ENCODE data around the gene MAT2B. TPM values are rescaled to one million over a fixed set of nuclear protein-coding genes. Genes with fewer than 3 reads are reported as not detected.

Gene MAT2B
- total RNA-seq, 2 experiments from 2014 or later: 98.7 to 101 TPM

DNA sequence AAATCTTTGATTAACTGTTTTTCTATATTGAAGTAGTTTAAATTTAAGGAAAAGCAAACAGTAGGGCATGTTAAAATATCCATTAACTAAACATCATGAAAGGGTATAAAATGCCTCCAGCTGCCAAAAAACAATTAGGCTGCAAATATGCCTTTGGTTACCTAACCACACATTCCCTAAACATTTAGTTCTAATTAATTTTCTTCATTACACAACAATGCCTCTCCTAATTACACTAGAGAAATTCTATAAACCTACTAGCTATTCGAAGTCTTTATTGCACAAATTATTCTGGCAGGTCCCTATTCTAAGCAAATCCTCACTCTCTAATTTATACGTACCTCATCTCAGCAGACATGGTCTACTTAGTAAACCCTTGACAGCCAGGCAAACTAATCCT is 37.4 kb downstream of the MAT2B start:
- peaks cover under 1% of the 10 kb centered on the region for H3K36me3 Mint-ChIP-seq
- ATAC-seq (ENCODE audit: low read depth): no peak
- no peaks in the 10 kb centered on the region for H3K4me1 Mint-ChIP-seq
- no peak overlapping the region for H3K4me3 Mint-ChIP-seq
- POLR2A ChIA-PET: no interaction called here
- peaks cover 6% of the 10 kb centered on the region for H3K27me3 Mint-ChIP-seq
- H3K27ac Mint-ChIP-seq: no peak overlapping the region
- no peak for DNase-seq
- H3K9me3 Mint-ChIP-seq: no peaks in the 10 kb centered on the region

DNA sequence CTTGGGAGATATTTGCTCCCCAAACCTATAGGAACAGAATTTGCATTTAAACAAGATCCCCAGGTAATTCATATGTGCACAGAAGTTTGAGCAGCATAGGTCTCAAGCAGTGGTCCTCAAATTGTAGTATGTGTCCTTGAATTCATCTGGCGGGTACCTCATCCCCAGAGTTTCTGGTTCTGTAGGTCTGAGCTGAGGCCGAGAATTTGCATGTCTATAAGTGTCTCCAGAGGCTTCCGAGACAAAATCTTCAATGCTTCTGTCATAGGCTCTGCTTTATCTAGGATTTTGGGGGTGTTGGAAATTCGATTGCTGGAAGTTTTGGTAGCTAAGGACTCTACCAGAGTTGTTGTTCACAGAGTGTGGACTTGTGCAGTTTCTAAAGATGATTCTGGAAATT is 38.6 kb downstream of the MAT2B start:
- Mint-ChIP-seq H3K36me3 (no peaks in the 10 kb centered on the region), H3K9me3 (no peaks in the 10 kb centered on the region), H3K4me3 (no peak overlapping the region), H3K27ac (no peak overlapping the region), H3K27me3 (peaks cover 6% of the 10 kb centered on the region), H3K4me1 (no peaks in the 10 kb centered on the region)
- POLR2A ChIA-PET: no interaction called here
- ATAC-seq (ENCODE audit: low read depth) (no peak), DNase-seq (no peak)

DNA sequence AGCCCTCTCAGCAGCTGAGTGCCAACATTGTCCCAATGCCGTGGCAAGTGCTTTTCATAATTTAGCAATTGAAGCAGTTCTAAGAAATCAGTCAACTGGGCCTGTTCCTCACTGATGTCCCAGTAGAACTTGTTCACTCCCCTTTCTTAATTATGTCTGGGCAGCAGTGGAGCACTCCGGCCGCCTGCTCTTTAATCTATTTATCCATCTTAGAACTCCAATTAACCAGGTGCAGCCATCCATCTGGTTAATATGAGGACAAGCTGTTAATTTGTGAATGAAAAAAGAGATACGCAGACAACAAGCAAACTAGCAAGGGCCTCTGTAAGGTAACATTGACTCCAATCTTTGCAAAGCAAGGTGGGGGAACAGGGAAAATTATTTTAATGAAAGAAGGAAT is 39.4 kb downstream of the MAT2B start:
- H3K27me3 Mint-ChIP-seq: peaks cover 7% of the 10 kb centered on the region
- no peak overlapping the region for H3K27ac Mint-ChIP-seq
- no peaks in the 10 kb centered on the region for H3K4me1 Mint-ChIP-seq
- ATAC-seq (ENCODE audit: low read depth): no peak
- POLR2A ChIA-PET: no interaction called here
- H3K4me3 Mint-ChIP-seq: no peak overlapping the region
- H3K36me3 Mint-ChIP-seq: no peaks in the 10 kb centered on the region
- DNase-seq: no peak
- H3K9me3 Mint-ChIP-seq: no peaks in the 10 kb centered on the region

DNA sequence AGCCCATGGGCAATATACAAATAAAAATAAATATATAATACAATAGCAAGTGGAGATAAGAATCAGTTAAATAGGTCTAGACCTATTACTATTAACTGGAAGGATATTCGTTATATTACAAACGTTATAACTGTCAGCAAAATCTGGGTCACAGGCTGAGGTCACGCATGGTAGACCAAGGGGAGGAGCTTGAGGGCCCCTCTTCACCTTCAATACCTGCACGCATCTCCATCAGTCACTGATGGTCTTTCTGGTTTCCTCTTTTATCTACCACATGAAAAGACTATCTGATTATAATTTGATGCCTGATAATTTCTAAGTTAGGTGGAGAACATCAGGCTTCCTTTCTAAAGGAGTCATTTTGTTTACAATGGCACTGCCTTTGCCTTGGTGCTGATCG is 43.2 kb downstream of the MAT2B start:
- H3K4me3 Mint-ChIP-seq: no peak overlapping the region
- H3K9me3 Mint-ChIP-seq: no peaks in the 10 kb centered on the region
- ATAC-seq (ENCODE audit: low read depth): no peak
- no peak overlapping the region for H3K27ac Mint-ChIP-seq
- POLR2A ChIA-PET: no interaction called here
- no peaks in the 10 kb centered on the region for H3K36me3 Mint-ChIP-seq
- H3K27me3 Mint-ChIP-seq: peaks cover 19% of the 10 kb centered on the region
- DNase-seq: no peak
- no peaks in the 10 kb centered on the region for H3K4me1 Mint-ChIP-seq

DNA sequence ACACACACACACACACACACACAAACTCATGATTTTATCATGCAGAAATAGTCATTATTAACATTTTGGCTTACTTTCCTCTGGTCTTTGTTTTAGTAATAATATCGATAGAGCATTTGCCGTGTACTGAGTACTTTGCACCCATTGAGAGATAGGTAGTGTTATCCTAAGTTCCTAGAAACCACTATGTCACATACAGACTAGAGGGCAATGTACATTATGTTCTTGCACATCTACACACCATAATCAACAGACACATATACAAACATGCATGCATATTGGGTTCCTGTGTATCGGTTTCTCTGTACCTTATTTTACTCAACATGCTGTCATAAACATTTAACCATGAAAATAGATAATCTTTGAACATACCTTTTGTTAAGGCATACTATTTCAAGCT is 45.7 kb downstream of the MAT2B start:
- no peak for ATAC-seq (ENCODE audit: low read depth)
- POLR2A ChIA-PET: no interaction called here
- no peak for DNase-seq
- H3K4me1 Mint-ChIP-seq: no peaks in the 10 kb centered on the region
- H3K27me3 Mint-ChIP-seq: peaks cover 24% of the 10 kb centered on the region
- no peak overlapping the region for H3K27ac Mint-ChIP-seq
- H3K9me3 Mint-ChIP-seq: no peaks in the 10 kb centered on the region
- H3K36me3 Mint-ChIP-seq: no peaks in the 10 kb centered on the region
- H3K4me3 Mint-ChIP-seq: no peak overlapping the region

DNA sequence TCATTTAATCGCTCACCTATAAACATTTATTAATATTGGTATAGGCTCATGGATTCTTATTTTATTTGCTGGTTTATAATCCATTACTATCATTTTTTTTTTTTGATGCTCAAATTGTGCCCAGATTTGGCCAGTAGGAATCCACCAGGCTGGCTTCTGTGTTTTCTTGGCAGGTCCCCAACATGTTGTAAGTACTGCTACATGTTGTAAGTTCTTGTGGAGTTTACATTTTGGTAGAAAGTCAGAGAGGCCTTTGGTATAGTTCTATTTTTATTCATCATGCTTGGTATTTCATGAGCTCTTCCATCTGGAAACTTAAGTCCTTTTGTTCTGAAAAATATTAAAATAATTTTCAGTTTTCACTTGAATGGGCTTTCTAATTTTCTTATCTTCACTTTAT is 47.1 kb downstream of the MAT2B start:
- ATAC-seq (ENCODE audit: low read depth) (no peak), DNase-seq (no peak)
- Mint-ChIP-seq H3K36me3 (no peaks in the 10 kb centered on the region), H3K4me3 (no peak overlapping the region), H3K4me1 (no peaks in the 10 kb centered on the region), H3K9me3 (no peaks in the 10 kb centered on the region), H3K27ac (no peak overlapping the region), H3K27me3 (peaks cover 27% of the 10 kb centered on the region)
- POLR2A ChIA-PET: no interaction called here

DNA sequence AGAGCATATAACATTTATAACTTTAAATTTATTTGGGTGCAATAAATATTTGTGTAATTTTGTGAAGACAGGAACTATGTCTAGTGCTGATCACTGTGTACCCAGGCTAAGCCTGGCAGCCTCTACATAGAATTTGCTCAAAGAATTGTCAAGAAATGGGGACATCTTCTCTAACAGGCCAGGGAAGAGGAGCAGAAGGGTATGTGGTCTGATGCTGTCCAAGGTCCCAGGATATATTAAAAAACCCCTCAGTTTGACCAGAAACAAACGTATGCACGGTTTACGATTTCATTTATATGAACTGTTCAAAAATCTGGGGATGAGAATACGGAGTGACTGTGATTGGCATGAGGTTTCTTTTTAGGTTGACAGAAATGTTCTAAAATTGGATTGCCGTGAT is 55.9 kb downstream of the MAT2B start:
- peaks cover 4% of the 10 kb centered on the region for H3K4me1 Mint-ChIP-seq
- no peak overlapping the region for H3K4me3 Mint-ChIP-seq
- ATAC-seq (ENCODE audit: low read depth) (no peak), DNase-seq (no peak)
- POLR2A ChIA-PET: no interaction called here
- no peaks in the 10 kb centered on the region for H3K36me3 Mint-ChIP-seq
- H3K9me3 Mint-ChIP-seq: no peaks in the 10 kb centered on the region
- H3K27ac Mint-ChIP-seq: no peak overlapping the region
- peaks cover 33% of the 10 kb centered on the region for H3K27me3 Mint-ChIP-seq

DNA sequence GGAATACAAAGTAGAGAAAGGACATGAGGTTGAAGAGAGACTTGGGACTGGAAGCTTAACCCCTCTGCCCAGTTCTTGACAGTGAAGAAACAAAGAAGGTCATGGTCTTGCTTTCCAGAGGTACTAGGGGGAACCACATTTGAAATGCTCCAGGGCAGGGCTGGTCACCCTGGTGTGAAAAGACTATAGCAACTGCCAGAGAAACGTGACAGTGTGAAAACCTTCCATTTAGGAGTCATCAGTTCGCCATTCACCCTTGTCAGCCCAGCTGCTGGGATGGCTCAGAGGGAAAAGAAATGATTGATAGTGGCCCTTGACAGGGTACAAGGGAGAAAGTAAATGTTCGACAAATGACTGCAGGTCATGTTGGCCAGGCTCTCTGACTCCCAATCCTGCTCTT is 56.7 kb downstream of the MAT2B start:
- DNase-seq (no peak), ATAC-seq (ENCODE audit: low read depth) (no peak)
- POLR2A ChIA-PET: no interaction called here
- Mint-ChIP-seq H3K27me3 (peaks cover 40% of the 10 kb centered on the region), H3K9me3 (no peaks in the 10 kb centered on the region), H3K36me3 (no peaks in the 10 kb centered on the region), H3K27ac (no peak overlapping the region), H3K4me1 (peaks cover 4% of the 10 kb centered on the region), H3K4me3 (no peak overlapping the region)

DNA sequence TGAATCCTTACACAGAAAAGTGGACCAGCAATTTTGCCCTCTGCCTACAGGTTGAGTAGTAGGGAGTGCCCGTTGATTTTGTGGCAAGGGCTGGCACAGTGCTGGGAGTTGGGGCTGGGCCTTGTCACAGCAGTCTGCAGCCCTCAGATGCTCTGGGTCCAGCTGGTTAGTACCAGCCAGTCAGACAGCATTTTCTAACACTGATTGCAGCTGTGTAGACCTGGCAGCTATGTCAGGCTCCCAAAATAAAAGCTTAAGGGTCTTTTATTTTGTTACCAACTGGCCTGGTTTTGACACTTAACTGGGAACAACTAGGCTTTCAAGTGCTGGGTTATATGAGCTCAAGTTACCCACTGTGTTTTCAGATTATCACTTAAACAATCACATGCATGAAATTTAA is 57.7 kb downstream of the MAT2B start:
- H3K36me3 Mint-ChIP-seq: no peaks in the 10 kb centered on the region
- POLR2A ChIA-PET: no interaction called here
- no peak for DNase-seq
- peaks cover 4% of the 10 kb centered on the region for H3K4me1 Mint-ChIP-seq
- H3K4me3 Mint-ChIP-seq: no peak overlapping the region
- H3K27ac Mint-ChIP-seq: no peak overlapping the region
- ATAC-seq (ENCODE audit: low read depth): no peak
- H3K27me3 Mint-ChIP-seq: peaks cover 48% of the 10 kb centered on the region
- H3K9me3 Mint-ChIP-seq: no peaks in the 10 kb centered on the region

DNA sequence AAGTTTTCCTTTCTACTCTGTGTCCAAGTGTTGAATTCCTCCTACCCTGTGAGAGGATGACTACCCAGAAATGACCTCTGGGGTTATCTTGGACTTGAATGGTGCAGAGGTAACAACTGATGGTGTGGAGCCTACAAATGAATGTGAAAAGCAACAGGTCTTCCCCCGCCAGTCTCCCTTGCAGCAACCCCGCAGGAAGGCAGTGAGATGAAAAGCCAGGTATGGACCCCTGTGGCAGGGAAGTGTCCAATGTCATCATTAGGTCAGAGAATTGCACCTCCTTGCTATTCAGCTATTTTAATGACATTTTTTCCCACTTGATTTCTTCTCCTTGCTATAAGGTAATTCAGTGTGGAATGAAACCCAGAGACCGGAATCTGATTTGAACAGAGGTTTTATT is 58.5 kb downstream of the MAT2B start:
- Mint-ChIP-seq H3K4me1 (peaks cover 4% of the 10 kb centered on the region), H3K4me3 (no peak overlapping the region), H3K9me3 (no peaks in the 10 kb centered on the region), H3K27me3 (peaks cover 46% of the 10 kb centered on the region), H3K36me3 (no peaks in the 10 kb centered on the region), H3K27ac (no peak overlapping the region)
- ATAC-seq (ENCODE audit: low read depth) (no peak), DNase-seq (no peak)
- POLR2A ChIA-PET: no interaction called here

DNA sequence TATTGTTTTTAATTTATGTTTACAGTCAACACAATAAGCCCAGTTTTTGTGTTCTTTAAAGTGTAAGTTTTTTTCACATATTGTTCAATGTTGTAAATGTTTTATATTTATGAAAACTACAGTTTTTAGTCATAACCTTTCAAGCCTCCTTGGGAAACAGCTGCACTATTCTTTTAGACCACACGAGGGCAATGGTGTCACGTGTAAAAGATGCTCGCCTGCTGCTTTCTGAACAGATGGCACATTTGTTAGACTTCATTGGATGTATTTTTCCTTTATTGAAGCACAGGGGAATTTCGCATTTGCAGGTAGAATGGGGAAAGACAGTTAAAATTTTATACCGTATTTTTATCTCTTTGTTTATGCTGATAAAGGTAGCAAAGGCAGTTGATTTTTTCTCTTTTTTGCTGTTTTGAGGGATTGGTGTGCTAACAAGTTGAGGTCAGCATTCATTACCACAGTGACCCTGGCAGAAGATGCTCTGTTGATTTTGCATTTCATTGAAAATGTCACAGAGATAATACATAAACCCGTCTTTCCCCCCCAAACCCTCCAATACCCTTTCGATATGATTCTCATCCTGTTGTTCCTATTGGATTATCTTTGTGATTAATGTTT is 59.0 kb downstream of the MAT2B start:
- peaks cover 4% of the 10 kb centered on the region for H3K4me1 Mint-ChIP-seq
- H3K9me3 Mint-ChIP-seq: no peaks in the 10 kb centered on the region
- H3K4me3 Mint-ChIP-seq: no peak overlapping the region
- H3K36me3 Mint-ChIP-seq: no peaks in the 10 kb centered on the region
- POLR2A ChIA-PET: no interaction called here
- ATAC-seq (ENCODE audit: low read depth) (no peak), DNase-seq (peak; percentile 35)
- H3K27ac Mint-ChIP-seq: no peak overlapping the region
- peaks cover 46% of the 10 kb centered on the region for H3K27me3 Mint-ChIP-seq

DNA sequence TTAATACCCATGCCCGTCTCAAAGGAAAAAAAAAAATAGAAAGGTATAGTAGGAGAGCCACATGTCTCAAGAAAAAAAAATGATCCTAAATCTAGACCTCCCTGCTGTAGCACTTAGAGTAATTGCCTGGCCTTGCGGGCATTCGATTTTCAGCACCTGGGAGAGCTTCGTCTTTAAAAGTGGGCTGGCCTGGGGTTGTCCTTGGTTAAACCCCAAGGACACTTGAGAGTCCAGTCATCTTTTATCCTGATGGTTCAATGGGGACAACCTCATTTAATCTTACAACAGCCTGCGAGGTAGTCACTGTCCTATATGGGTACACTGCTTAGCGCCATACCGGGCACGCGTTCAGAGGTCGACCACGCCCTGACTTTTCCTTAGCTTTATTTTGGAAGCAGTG is 60.1 kb downstream of the MAT2B start:
- H3K4me3 Mint-ChIP-seq: peak overlapping the region; percentile 71
- H3K9me3 Mint-ChIP-seq: no peaks in the 10 kb centered on the region
- H3K27ac Mint-ChIP-seq: no peak overlapping the region
- H3K4me1 Mint-ChIP-seq: peaks cover 4% of the 10 kb centered on the region
- DNase-seq (no peak), ATAC-seq (ENCODE audit: low read depth) (no peak)
- H3K27me3 Mint-ChIP-seq: peaks cover 50% of the 10 kb centered on the region
- no peaks in the 10 kb centered on the region for H3K36me3 Mint-ChIP-seq
- POLR2A ChIA-PET: no interaction called here

DNA sequence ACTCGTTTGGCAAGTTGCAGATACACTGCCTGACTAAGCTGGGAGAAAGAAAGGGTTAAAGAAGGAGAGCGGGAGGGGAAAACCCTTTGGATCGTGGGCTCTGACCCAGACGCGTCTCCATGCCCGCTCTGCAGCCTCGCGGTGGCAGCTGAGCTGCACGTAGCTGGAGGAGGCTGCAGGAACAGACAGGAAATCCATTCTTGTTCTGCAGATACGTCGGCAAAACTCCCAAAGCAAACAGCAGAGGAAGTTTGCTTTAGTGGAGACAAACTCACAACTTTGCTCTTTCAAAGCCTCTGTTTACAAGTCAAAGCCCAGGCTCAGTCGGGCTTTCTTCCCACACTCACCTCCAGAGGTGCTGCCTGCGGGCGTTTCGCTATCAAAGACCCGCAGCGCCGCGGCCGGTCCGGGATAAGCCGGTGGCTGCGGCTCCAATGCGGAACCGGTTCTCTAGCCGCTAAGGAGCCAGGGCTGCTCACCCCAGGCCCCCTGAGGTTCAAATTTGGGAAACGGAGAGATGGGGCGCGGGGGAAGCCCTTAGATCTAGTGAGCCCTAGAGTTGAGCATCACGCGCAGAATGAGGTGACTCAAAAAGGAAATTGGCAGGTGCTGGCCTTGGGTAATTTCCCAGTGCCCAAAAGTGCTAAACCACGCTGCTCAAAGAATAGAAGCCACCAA is 60.7 kb downstream of the MAT2B start:
- peak; percentile 61 for ATAC-seq (ENCODE audit: low read depth)
- no peaks in the 10 kb centered on the region for H3K9me3 Mint-ChIP-seq
- H3K27ac Mint-ChIP-seq: no peak overlapping the region
- peaks cover 4% of the 10 kb centered on the region for H3K4me1 Mint-ChIP-seq
- POLR2A ChIA-PET: no interaction called here
- peak; percentile 39 for DNase-seq
- H3K27me3 Mint-ChIP-seq: peaks cover 50% of the 10 kb centered on the region
- no peaks in the 10 kb centered on the region for H3K36me3 Mint-ChIP-seq
- H3K4me3 Mint-ChIP-seq: peak overlapping the region; percentile 71

DNA sequence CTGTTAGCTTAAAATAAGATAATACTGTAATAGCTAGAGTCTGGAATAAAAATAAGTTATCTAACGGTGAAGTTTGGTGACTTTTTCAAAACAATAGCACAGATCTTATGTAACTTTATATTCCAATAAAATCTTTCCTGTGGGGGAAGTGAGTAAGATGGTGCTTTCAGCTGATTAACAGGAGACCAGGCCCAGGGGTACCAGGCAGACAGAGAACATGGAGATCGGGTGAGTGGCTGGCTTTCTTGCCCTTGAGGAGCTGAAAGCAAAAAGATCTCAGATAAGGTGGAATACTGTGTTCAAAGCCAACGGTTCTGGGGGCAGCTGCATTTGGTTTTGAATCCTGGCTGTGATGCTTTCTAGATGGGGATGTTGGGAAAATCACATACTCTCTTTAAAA is 61.3 kb downstream of the MAT2B start:
- Mint-ChIP-seq H3K27ac (no peak overlapping the region), H3K4me3 (no peak overlapping the region), H3K27me3 (peaks cover 46% of the 10 kb centered on the region), H3K36me3 (no peaks in the 10 kb centered on the region), H3K9me3 (no peaks in the 10 kb centered on the region), H3K4me1 (peaks cover 4% of the 10 kb centered on the region)
- DNase-seq: no peak
- no peak for ATAC-seq (ENCODE audit: low read depth)
- POLR2A ChIA-PET: no interaction called here

Measured in activated naive CD8-positive, alpha-beta T cell treated with anti-CD3 and anti-CD28 coated beads, Interleukin-2, amount 10 ng/mL, durations not matched to agents 7 days and 5 days (primary cell).